ENCODE results near the gene WDR47. TPM values are rescaled to one million over a fixed set of nuclear protein-coding genes. Genes with fewer than 3 reads are reported as not detected.

Gene WDR47
- total and polyA plus RNA-seq, 2 of the 8 experiments (the other 6 are each of a cell fraction or from before 2014, with no cell fraction given): 1.9 to 6.7 TPM

GRCh38 chr1:109047339-109047738 lies 5.4 kb upstream of the WDR47 start (continued):
- TF ChIP-seq, protein P1, sequence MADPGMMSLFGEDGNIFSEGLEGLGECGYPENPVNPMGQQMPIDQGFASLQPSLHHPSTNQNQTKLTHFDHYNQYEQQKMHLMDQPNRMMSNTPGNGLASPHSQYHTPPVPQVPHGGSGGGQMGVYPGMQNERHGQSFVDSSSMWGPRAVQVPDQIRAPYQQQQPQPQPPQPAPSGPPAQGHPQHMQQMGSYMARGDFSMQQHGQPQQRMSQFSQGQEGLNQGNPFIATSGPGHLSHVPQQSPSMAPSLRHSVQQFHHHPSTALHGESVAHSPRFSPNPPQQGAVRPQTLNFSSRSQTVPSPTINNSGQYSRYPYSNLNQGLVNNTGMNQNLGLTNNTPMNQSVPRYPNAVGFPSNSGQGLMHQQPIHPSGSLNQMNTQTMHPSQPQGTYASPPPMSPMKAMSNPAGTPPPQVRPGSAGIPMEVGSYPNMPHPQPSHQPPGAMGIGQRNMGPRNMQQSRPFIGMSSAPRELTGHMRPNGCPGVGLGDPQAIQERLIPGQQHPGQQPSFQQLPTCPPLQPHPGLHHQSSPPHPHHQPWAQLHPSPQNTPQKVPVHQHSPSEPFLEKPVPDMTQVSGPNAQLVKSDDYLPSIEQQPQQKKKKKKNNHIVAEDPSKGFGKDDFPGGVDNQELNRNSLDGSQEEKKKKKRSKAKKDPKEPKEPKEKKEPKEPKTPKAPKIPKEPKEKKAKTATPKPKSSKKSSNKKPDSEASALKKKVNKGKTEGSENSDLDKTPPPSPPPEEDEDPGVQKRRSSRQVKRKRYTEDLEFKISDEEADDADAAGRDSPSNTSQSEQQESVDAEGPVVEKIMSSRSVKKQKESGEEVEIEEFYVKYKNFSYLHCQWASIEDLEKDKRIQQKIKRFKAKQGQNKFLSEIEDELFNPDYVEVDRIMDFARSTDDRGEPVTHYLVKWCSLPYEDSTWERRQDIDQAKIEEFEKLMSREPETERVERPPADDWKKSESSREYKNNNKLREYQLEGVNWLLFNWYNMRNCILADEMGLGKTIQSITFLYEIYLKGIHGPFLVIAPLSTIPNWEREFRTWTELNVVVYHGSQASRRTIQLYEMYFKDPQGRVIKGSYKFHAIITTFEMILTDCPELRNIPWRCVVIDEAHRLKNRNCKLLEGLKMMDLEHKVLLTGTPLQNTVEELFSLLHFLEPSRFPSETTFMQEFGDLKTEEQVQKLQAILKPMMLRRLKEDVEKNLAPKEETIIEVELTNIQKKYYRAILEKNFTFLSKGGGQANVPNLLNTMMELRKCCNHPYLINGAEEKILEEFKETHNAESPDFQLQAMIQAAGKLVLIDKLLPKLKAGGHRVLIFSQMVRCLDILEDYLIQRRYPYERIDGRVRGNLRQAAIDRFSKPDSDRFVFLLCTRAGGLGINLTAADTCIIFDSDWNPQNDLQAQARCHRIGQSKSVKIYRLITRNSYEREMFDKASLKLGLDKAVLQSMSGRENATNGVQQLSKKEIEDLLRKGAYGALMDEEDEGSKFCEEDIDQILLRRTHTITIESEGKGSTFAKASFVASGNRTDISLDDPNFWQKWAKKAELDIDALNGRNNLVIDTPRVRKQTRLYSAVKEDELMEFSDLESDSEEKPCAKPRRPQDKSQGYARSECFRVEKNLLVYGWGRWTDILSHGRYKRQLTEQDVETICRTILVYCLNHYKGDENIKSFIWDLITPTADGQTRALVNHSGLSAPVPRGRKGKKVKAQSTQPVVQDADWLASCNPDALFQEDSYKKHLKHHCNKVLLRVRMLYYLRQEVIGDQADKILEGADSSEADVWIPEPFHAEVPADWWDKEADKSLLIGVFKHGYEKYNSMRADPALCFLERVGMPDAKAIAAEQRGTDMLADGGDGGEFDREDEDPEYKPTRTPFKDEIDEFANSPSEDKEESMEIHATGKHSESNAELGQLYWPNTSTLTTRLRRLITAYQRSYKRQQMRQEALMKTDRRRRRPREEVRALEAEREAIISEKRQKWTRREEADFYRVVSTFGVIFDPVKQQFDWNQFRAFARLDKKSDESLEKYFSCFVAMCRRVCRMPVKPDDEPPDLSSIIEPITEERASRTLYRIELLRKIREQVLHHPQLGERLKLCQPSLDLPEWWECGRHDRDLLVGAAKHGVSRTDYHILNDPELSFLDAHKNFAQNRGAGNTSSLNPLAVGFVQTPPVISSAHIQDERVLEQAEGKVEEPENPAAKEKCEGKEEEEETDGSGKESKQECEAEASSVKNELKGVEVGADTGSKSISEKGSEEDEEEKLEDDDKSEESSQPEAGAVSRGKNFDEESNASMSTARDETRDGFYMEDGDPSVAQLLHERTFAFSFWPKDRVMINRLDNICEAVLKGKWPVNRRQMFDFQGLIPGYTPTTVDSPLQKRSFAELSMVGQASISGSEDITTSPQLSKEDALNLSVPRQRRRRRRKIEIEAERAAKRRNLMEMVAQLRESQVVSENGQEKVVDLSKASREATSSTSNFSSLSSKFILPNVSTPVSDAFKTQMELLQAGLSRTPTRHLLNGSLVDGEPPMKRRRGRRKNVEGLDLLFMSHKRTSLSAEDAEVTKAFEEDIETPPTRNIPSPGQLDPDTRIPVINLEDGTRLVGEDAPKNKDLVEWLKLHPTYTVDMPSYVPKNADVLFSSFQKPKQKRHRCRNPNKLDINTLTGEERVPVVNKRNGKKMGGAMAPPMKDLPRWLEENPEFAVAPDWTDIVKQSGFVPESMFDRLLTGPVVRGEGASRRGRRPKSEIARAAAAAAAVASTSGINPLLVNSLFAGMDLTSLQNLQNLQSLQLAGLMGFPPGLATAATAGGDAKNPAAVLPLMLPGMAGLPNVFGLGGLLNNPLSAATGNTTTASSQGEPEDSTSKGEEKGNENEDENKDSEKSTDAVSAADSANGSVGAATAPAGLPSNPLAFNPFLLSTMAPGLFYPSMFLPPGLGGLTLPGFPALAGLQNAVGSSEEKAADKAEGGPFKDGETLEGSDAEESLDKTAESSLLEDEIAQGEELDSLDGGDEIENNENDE (IDR thresholded peaks at IDR 0.05; ENCODE audit: insufficient replicate concordance, low read length): no peak
- TF ChIP-seq EGR1 (IDR thresholded peaks at IDR 0.05; ENCODE audit: borderline replicate concordance, low read depth, low read length) (no peak), CREB1 (IDR thresholded peaks at IDR 0.05) (no peak), KDM5A (IDR thresholded peaks at IDR 0.05; ENCODE audit: low read length) (no peak), SIN3A (conservative IDR thresholded peaks at IDR 0.05 in 1 of 2, IDR thresholded peaks at IDR 0.05 in 1 of 2; ENCODE audit: low read depth in 1 of 2, low read length in 2 of 2) (no peak), BCL11A (IDR thresholded peaks at IDR 0.05; ENCODE audit: low read depth in 2 of 2, low read length in 2 of 2) (no peak), GABPA (IDR thresholded peaks at IDR 0.05; ENCODE audit: borderline replicate concordance, insufficient read depth, low read length) (no peak), JUN (IDR thresholded peaks at IDR 0.05; ENCODE audit: low read depth, low read length) (no peak), KDM1A (IDR thresholded peaks at IDR 0.05; ENCODE audit: borderline replicate concordance, low read length) (no peak), CHD2 (IDR thresholded peaks at IDR 0.05; ENCODE audit: low read length) (no peak)
